HG02970 (cell line): Measurements from ENCODE around the gene OR10H1.
"Not testable (repeated sequence)": the region's sequence is repeated elsewhere in the genome, so short reads cannot be mapped to it uniquely, and the experiment has no call there.

Source experiments
- ATAC-seq: cut with Tn5 transposase; IDR thresholded peaks from one replicate; pipeline ENCODE4 v1.9.1; 2021; ENCODE audit warnings: mild to moderate bottlenecking, moderate library complexity, moderate number of reproducible peaks; ENCODE audit not compliant: unreplicated experiment, low FRiP score

OR10H1 gene

GRCh38 chr19:15815306-15815705 lies at the start of gene OR10H1:
OR10H1 (minus strand) TSS chr19:15815664; CDS start chr19:15808037, 7,627 bp downstream.
- no peak for ATAC-seq

- no peak for ATAC-seq
Observed at GRCh38 chr19:15864824-15865223, 49.4 kb upstream of the OR10H1 start.

- no peak for ATAC-seq
Observed at GRCh38 chr19:15863272-15863671, 47.8 kb upstream of the OR10H1 start.

GRCh38 chr19:15862444-15862843 lies 47.0 kb upstream of the OR10H1 start:
- no peak for ATAC-seq

GRCh38 chr19:15860522-15860921 lies 45.1 kb upstream of the OR10H1 start:
- ATAC-seq, result no peak

GRCh38 chr19:15859187-15859586 lies 43.7 kb upstream of the OR10H1 start:
- no peak for ATAC-seq

GRCh38 chr19:15850385-15850784 lies 34.9 kb upstream of the OR10H1 start:
- ATAC-seq, result no peak

GRCh38 chr19:15846923-15847322 lies 31.5 kb upstream of the OR10H1 start:
- ATAC-seq, result no peak

GRCh38 chr19:15843894-15844222 lies 28.4 kb upstream of the OR10H1 start:
- not testable (repeated sequence) for ATAC-seq

- ATAC-seq, result no peak
Observed at GRCh38 chr19:15843203-15843893, 27.9 kb upstream of the OR10H1 start.

GRCh38 chr19:15841875-15842569 lies 26.6 kb upstream of the OR10H1 start:
- ATAC-seq, result no peak

GRCh38 chr19:15840833-15841232 lies 25.4 kb upstream of the OR10H1 start:
- ATAC-seq, result no peak

GRCh38 chr19:15839888-15840287 lies 24.4 kb upstream of the OR10H1 start:
- ATAC-seq, result not testable (repeated sequence)

GRCh38 chr19:15838351-15838750 lies 22.9 kb upstream of the OR10H1 start:
- ATAC-seq, result no peak

GRCh38 chr19:15837221-15837731 lies 21.8 kb upstream of the OR10H1 start:
- ATAC-seq, result peak; percentile 3

- peak; percentile 91 for ATAC-seq
Observed at GRCh38 chr19:15836330-15837220, 21.1 kb upstream of the OR10H1 start.

- ATAC-seq, result not testable (repeated sequence)
Observed at GRCh38 chr19:15835565-15836329, 20.3 kb upstream of the OR10H1 start.

- not testable (repeated sequence) for ATAC-seq
Observed at GRCh38 chr19:15834232-15834631, 18.8 kb upstream of the OR10H1 start.

GRCh38 chr19:15831626-15832025 lies 16.2 kb upstream of the OR10H1 start:
- no peak for ATAC-seq

GRCh38 chr19:15829786-15830185 lies 14.3 kb upstream of the OR10H1 start:
- ATAC-seq, result no peak
